Muscle layer of duodenum (tissue), 2 donors: ENCODE data around the gene PPFIA2.

Source experiments
- H3K27ac ChIP-seq: one replicate; pipeline ENCODE4 v1.7.0; 2013; ENCODE audit warnings: mild to moderate bottlenecking, low read length
- H3K27me3 ChIP-seq: one replicate; pipeline ENCODE4 v1.7.0; 2013; ENCODE audit warnings: low read depth, mild to moderate bottlenecking, control low read depth, low read length
- H3K36me3 ChIP-seq, 2 donors: one replicate each; pipeline ENCODE4 v1.7.0; 2013; ENCODE audit warnings: low read length in 2 of 2, control low read depth in 1 of 2, mild to moderate bottlenecking in 1 of 2; ENCODE audit not compliant: insufficient read depth in 2 of 2, control insufficient read depth in 1 of 2
- H3K4me1 ChIP-seq, 2 donors: one replicate each; pipeline ENCODE4 v1.7.0; 2013; ENCODE audit warnings: low read length in 2 of 2, mild to moderate bottlenecking in 2 of 2, control low read depth in 1 of 2, moderate library complexity in 1 of 2; ENCODE audit not compliant: insufficient read depth in 2 of 2, control insufficient read depth in 1 of 2
- H3K4me3 ChIP-seq, 2 donors: one replicate each; pipeline ENCODE4 v1.7.0; 2013; ENCODE audit warnings: low read length in 2 of 2, low read depth in 1 of 2, mild to moderate bottlenecking in 1 of 2
- H3K9me3 ChIP-seq, 2 donors: one replicate each; pipeline ENCODE4 v1.7.0; 2013; ENCODE audit warnings: low read length in 2 of 2, control low read depth in 1 of 2, mild to moderate bottlenecking in 1 of 2; ENCODE audit not compliant: control insufficient read depth in 1 of 2
- donor health status: healthy.

PPFIA2 gene

GRCh38 chr12:81542065-81543010 lies 216.8 kb downstream of the PPFIA2 start:
- H3K27me3 ChIP-seq, result no peaks in the 10 kb centered on the region
- no peaks in the 10 kb centered on the region for H3K9me3 ChIP-seq
- H3K36me3 ChIP-seq, result no peaks in the 10 kb centered on the region
- H3K4me3 ChIP-seq, result no peak overlapping the region
- H3K4me1 ChIP-seq, result no peaks in the 10 kb centered on the region
- no peak overlapping the region for H3K27ac ChIP-seq

- H3K4me1 ChIP-seq, result no peaks in the 10 kb centered on the region
- H3K9me3 ChIP-seq, result no peaks in the 10 kb centered on the region
- H3K36me3 ChIP-seq, result no peaks in the 10 kb centered on the region
- H3K27ac ChIP-seq, result no peak overlapping the region
- no peak overlapping the region for H3K4me3 ChIP-seq
- no peaks in the 10 kb centered on the region for H3K27me3 ChIP-seq
These were observed 218.0 kb downstream of the PPFIA2 start for GRCh38 chr12:81541121-81541520.

- Histone ChIP-seq H3K27ac (no peak overlapping the region), H3K4me3 (no peak overlapping the region)
These were observed 219.9 kb downstream of the PPFIA2 start for GRCh38 chr12:81539279-81539678.

GRCh38 chr12:81533054-81533453 lies 226.1 kb downstream of the PPFIA2 start:
- H3K9me3 ChIP-seq, result no peaks in the 10 kb centered on the region
- H3K27ac ChIP-seq, result no peak overlapping the region
- H3K4me1 ChIP-seq, result no peaks in the 10 kb centered on the region
- no peaks in the 10 kb centered on the region for H3K27me3 ChIP-seq
- no peaks in the 10 kb centered on the region for H3K36me3 ChIP-seq
- H3K4me3 ChIP-seq, result no peak overlapping the region

More at GRCh38 chr12:81539279-81539678, 219.9 kb downstream of the PPFIA2 start:
- Histone ChIP-seq H3K27me3 (no peaks in the 10 kb centered on the region), H3K36me3 (no peaks in the 10 kb centered on the region), H3K4me1 (no peaks in the 10 kb centered on the region), H3K9me3 (no peaks in the 10 kb centered on the region)

- Histone ChIP-seq H3K27me3 (no peaks in the 10 kb centered on the region), H3K4me3 (no peak overlapping the region), H3K36me3 (no peaks in the 10 kb centered on the region), H3K4me1 (no peaks in the 10 kb centered on the region), H3K9me3 (no peaks in the 10 kb centered on the region), H3K27ac (no peak overlapping the region)
These were observed 228.8 kb downstream of the PPFIA2 start for GRCh38 chr12:81530352-81530751.

- H3K36me3 ChIP-seq, result no peaks in the 10 kb centered on the region
- H3K9me3 ChIP-seq, result no peaks in the 10 kb centered on the region
- no peak overlapping the region for H3K27ac ChIP-seq
- H3K4me3 ChIP-seq, result peak overlapping the region; percentile 44 to 53
- no peaks in the 10 kb centered on the region for H3K4me1 ChIP-seq
- no peaks in the 10 kb centered on the region for H3K27me3 ChIP-seq
These were observed 238.8 kb downstream of the PPFIA2 start for GRCh38 chr12:81520064-81520945.

- Histone ChIP-seq H3K9me3 (no peaks in the 10 kb centered on the region), H3K4me1 (no peaks in the 10 kb centered on the region), H3K27me3 (no peaks in the 10 kb centered on the region), H3K27ac (no peak overlapping the region), H3K4me3 (no peak overlapping the region), H3K36me3 (no peaks in the 10 kb centered on the region)
These were observed 240.5 kb downstream of the PPFIA2 start for GRCh38 chr12:81518638-81519037.

GRCh38 chr12:81517296-81517695 lies 241.9 kb downstream of the PPFIA2 start:
- no peak overlapping the region for H3K27ac ChIP-seq
- H3K9me3 ChIP-seq, result no peaks in the 10 kb centered on the region
- no peaks in the 10 kb centered on the region for H3K4me1 ChIP-seq
- no peaks in the 10 kb centered on the region for H3K36me3 ChIP-seq
- H3K4me3 ChIP-seq, result no peak overlapping the region
- H3K27me3 ChIP-seq, result no peaks in the 10 kb centered on the region

- H3K27ac ChIP-seq, result no peak overlapping the region
- no peaks in the 10 kb centered on the region for H3K4me1 ChIP-seq
- no peaks in the 10 kb centered on the region for H3K36me3 ChIP-seq
- no peaks in the 10 kb centered on the region for H3K27me3 ChIP-seq
- H3K4me3 ChIP-seq, result no peak overlapping the region
- H3K9me3 ChIP-seq, result no peaks in the 10 kb centered on the region
These were observed 256.0 kb downstream of the PPFIA2 start for GRCh38 chr12:81502912-81503695.

GRCh38 chr12:81500788-81501187 lies 258.4 kb downstream of the PPFIA2 start:
- Histone ChIP-seq H3K36me3 (no peaks in the 10 kb centered on the region), H3K4me3 (no peak overlapping the region), H3K27me3 (no peaks in the 10 kb centered on the region), H3K4me1 (no peaks in the 10 kb centered on the region), H3K27ac (no peak overlapping the region), H3K9me3 (no peaks in the 10 kb centered on the region)

GRCh38 chr12:81499809-81500208 lies 259.3 kb downstream of the PPFIA2 start:
- no peaks in the 10 kb centered on the region for H3K4me1 ChIP-seq
- no peaks in the 10 kb centered on the region for H3K27me3 ChIP-seq
- H3K4me3 ChIP-seq, result no peak overlapping the region
- H3K36me3 ChIP-seq, result no peaks in the 10 kb centered on the region
- H3K9me3 ChIP-seq, result no peaks in the 10 kb centered on the region
- H3K27ac ChIP-seq, result no peak overlapping the region
